Measurements from ENCODE around the gene C3AR1.
"Not testable (repeated sequence)": the region's sequence is repeated elsewhere in the genome, so short reads cannot be mapped to it uniquely, and the experiment has no call there.

Gene C3AR1

DNA sequence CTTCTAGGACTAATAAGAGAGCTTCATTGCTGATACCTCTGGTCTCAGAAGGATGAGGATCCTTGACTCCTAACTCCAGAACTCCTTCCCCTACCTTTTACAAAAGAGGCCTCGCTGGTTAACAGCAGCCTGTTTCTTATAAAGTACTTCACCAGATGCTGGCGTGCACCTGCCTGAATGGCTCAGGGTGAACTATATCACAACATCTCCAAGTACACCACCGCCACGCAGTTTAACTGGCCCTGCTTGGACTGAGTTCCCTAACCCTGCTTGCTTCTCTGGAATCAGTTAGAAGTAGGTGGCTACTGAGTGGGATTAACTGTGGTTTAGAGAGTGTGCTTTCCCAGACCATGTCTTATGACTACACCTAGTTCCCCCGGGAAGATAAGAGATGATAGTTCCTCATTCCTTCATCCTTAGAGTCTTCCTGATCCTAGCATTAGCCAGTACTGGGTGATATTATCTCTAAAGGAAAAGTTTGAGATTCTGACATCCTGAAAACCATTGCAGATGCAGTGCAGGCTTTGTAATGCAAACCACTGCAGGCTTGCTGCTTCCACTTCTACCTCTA is 30.6 kb downstream of the C3AR1 start:
- peak overlapping the region; percentile 8 to 96 for H3K27ac ChIP-seq
- H3K4me3 ChIP-seq, result peak overlapping the region; percentile 87
- DNase-seq (ENCODE audit: low spot score), result no peak
- no peak for TF ChIP-seq CTCF (IDR thresholded peaks at IDR 0.05)

DNA sequence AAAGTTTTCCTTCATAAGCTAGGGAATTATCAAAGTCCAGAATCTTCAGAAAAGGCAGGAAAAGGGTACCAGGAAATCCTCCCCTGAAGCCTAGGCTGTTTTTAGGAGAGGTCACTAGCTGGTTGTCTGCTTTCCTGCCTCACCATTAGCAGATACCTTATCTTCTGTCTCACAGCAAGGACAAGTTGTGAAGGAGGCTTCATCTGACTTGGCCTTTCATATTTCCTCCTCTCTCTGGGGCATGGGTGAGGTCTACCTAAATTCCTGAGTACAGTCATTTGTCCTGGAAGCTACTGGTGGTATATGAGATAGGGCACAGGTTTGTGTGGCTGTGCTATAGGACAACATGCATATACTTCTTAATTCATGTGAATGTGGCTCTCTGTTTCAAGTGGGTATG is 31.4 kb downstream of the C3AR1 start:
- H3K27ac ChIP-seq, result peak overlapping the region; percentile 8 to 96
- no peak for DNase-seq (ENCODE audit: low spot score)
- H3K4me3 ChIP-seq, result peak overlapping the region; percentile 87
- TF ChIP-seq CTCF (IDR thresholded peaks at IDR 0.05), result no peak

GRCh38 chr12:8033153-8034044 is 32.8 kb downstream of the C3AR1 start:
- peak; percentile 81 for DNase-seq (ENCODE audit: low spot score)
- TF ChIP-seq CTCF (IDR thresholded peaks at IDR 0.05), result no peak

DNA sequence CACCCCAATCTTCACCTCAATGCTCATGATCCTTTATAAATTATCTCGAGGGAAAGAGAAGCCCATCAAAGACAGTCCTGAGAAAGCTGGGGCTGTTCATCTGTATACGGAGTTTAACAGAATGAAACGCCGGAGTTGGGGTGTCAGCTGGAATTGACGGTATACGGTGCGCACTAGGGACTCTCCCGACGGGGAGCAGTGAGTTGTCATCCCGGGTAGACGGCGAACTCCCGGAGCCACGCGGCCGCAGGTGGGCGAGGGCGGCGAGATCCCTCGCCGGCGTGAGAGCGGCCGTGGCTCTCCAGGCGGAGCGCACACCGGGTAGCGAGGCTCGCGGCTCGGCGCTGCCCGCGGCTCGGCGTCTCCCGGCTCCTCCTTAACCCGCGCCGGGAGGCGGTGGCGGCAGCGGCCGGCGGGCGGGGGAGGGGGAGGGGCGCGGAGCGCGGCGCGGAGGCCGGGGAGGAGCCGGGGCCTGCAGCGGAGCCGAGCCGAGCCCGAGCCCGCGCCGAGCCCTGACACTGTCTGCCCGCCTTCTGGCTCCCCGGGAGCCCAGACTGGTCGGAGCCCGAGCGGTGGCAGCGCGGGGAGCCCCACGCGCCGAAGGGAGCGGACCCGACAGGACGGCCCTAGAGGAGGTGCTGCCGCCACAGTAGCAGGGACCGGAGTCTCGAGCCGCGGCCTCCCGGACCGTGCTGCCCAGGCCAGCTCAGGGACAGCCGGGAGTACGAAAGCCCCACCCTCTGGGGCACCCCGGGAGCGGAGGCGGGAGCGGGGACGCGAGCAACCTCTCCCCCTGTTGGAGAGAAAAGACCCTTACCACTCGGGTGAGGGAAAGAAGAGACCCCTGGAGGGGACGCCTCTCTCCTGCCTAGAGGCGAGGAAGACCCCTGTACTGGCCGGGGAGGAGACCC is 33.7 kb downstream of the C3AR1 start, which contains the start of gene FOXJ2:
FOXJ2 (plus strand) TSS at position 475 of the 911 bp plus-strand sequence. CDS start 7,117 bp downstream, outside the sequence.
- H3K4me3 ChIP-seq, result peak within 1 kb of the TSS; percentile 87
- H3K27ac ChIP-seq, result peak within 1 kb of the TSS; percentile 93 to 96
- TF ChIP-seq CTCF (IDR thresholded peaks at IDR 0.05), result no peak
- DNase-seq (ENCODE audit: low spot score), result peak; percentile 90

More at GRCh38 chr12:8033153-8034044, 32.8 kb downstream of the C3AR1 start:
- peak overlapping the region; percentile 93 to 96 for H3K27ac ChIP-seq
- H3K4me3 ChIP-seq, result peak overlapping the region; percentile 87

GRCh38 chr12:8031872-8032241 is 34.3 kb downstream of the C3AR1 start:
- H3K27ac ChIP-seq, result peak overlapping the region; percentile 93 to 96
- no peak for DNase-seq (ENCODE audit: low spot score)
- H3K4me3 ChIP-seq, result peak overlapping the region; percentile 87
- no peak for TF ChIP-seq CTCF (IDR thresholded peaks at IDR 0.05)

DNA sequence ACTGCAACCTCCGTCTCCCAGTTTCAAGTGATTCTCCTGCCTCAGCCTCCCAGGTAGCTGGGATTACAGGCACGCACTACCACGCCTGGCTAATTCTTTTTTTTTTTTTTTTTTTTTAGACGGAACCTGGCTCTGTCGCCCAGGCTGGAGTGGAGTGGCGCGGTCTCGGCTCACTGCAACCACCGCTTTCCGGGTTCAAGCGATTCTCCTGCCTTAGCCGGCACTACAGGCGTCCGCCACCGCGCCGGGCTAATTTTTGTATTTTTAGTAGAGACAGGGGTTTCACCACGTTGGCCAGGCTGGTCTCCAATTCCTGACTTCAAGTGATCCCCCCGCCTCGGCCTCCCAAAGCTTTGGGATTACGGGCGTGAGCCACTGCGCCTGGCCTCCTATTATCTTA is 35.1 kb downstream of the C3AR1 start:
- H3K4me3 ChIP-seq; DNase-seq (ENCODE audit: low spot score); H3K27ac ChIP-seq: not testable (repeated sequence)

DNA sequence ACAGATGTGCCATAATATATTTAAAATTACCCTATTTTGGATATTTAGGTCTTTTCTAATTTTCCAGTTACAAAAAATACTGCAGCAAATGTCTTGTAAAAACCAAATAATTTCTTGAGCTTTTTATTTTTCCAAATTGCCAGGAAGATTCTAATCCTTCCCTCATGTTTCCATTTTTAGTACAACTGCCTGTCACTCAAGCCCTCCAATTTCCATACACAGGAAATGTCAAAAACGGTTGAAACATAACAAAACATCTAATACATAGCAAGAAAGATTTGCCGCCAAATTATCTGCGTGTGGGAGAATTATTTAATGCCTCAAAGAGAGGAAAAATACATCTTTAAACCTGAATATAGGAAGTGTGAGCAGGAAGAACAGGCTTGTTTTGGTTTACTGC is 36.0 kb downstream of the C3AR1 start:
- DNase-seq (ENCODE audit: low spot score), result no peak
- H3K27ac ChIP-seq, result no peak overlapping the region
- no peak for TF ChIP-seq CTCF (IDR thresholded peaks at IDR 0.05)
- no peak overlapping the region for H3K4me3 ChIP-seq

Measured in coronary artery (tissue), 2 donors.